Astrocyte of the hippocampus (primary cell): ENCODE data around the gene FOSL2.

Experiments
- DNase-seq: peaks from one replicate; pipeline ENCODE4 v3.0.0; 2011; ENCODE audit warnings: low read depth, low spot score

Gene FOSL2

GRCh38 chr2:28430788-28431418, 38.2 kb downstream of the FOSL2 start:
- DNase-seq = no peak

- DNase-seq = no peak
Observed at GRCh38 chr2:28431741-28432140, 39.1 kb downstream of the FOSL2 start.

GRCh38 chr2:28432362-28432761, 39.7 kb downstream of the FOSL2 start:
- DNase-seq = no peak

GRCh38 chr2:28433215-28433614, 40.6 kb downstream of the FOSL2 start:
- DNase-seq = no peak

DNA sequence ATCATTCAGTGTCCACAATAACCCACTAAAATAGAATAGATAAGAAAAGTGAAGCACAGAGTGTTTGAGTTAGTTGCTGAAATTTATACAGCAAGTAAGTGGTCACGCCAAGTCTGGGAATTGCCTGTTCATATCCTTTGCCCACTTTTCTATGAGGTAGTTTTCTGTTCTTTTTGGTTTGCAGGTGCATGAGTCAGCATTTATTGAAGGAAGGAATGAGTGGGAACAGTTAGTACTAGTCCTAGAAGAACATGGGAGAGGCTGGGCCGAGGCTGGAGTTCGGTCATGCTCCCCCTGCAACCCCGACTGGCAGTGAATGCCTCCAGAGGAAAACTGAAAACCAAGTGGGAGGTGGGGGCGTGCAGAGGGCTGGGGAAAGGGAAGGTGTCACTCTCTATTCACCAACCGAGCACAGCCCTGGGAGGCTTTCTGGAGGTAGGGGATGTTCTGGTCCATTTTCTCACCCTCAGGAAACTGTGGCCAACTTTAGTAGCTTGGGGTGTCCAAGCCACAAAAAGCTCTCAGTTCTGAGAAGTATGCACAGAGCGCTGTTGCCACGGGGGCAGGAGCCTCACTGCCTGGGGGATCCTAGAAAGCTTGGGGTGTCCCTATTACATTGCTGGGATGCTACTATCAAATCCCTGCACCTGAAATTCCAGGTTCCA, 41.4 kb downstream of the FOSL2 start:
- no peak for DNase-seq

DNA sequence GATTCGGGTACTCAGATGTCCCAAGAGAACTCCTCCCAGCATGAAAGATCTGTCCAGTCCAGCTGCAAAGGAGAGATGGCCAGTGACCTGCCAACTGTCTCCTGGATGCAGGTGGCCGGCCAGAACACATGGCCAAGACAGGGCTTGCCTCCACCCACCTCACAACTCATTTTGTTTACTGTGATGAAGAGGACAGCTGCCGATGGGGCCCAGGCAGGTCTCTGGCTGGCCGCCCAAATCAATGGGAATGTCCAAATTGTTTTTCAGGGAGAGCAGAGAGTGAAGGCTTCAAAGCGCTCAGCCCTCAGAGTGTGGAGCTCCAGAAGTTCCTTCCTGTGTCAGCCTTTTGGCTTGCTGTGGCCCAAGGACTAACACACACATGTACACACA, 41.9 kb downstream of the FOSL2 start:
- no peak for DNase-seq

- DNase-seq = no peak
Observed at GRCh38 chr2:28435241-28435640, 42.6 kb downstream of the FOSL2 start.

DNA sequence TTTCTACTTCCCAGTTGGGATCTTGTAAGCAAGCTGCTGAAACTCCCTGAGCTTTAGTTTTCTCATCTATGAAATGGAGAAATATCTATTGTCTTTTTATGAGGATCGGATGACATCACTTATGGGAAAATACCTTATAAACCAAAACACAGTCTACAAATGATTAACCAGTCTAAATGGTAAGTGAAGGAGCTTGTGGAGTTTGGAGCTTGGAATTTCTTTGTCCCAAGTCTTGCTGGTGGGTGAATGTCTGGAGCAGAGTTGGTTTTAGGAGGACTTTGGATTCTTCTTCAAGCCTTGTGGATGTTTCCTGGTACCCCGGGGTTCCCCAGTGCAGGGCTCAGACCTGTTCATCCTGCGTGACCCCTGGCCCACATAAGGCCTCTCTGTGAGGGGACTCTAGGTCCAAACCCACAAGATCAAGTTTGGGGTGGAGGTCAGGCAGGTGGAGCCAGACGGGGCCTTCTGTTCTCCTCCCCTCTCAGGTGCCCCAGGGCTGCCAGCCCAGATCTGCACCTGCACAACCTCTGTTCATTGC, 43.2 kb downstream of the FOSL2 start:
- no peak for DNase-seq

- no peak for DNase-seq
Observed at GRCh38 chr2:28436525-28437051, 43.9 kb downstream of the FOSL2 start.

DNA sequence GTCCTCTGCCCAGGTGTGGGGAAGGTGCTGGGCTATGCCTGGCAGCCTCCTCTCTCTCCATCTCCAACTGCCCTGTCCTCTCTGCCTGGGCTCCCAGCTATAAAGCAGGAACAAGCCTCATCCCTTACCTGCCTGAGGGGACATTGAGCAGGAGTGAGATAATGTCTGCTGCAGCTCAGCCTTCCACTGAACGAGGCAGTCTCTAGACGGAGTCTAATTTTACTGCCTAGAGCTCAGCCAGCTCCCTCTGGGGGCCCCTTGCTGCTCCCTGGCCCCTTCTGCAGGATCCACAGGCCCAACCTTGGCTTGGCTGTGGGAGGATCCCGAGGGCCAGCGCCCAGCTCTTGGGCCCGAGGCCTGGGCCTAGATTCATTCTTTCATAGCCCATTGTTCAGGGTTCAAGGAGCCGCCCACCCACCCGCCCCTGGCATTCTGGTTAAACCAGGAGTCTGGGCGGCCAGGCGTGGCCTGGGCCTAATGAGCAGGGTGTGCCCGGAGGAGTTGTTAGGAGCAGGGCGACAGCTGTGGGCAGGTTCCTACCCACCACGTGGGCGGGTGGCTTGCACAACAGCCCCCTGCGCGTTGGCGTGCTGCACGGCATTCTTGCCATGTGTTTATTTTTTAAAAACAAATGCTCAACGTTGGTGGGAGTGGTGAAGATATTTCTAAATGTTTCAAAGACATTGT, 44.6 kb downstream of the FOSL2 start:
- DNase-seq = no peak

- DNase-seq = no peak
Observed at GRCh38 chr2:28437918-28438317, 45.3 kb downstream of the FOSL2 start.

- DNase-seq = no peak
Observed at GRCh38 chr2:28438532-28439063, 45.9 kb downstream of the FOSL2 start.

DNA sequence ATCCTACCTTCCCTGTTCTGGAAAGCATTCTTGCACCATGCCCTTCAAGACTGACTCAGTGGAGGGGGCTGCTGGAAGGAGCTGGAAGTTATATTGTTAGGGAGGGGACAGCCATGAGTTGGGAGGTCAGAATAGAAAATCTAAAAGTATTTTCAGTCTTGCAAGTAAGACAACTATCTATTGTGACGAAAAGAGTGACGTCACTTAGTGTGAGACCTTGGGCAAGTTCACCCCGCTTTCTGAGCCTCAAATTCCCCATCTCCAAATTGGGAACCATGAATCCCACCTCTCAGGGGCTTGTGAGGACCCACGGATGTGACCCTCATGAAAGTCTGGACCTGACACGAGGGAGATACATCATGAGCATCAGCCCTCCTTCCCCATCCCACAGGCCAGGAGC, 46.5 kb downstream of the FOSL2 start:
- no peak for DNase-seq

GRCh38 chr2:28439763-28440162, 47.1 kb downstream of the FOSL2 start:
- DNase-seq = no peak

- no peak for DNase-seq
Observed at GRCh38 chr2:28442328-28442727, 49.7 kb downstream of the FOSL2 start.

DNA sequence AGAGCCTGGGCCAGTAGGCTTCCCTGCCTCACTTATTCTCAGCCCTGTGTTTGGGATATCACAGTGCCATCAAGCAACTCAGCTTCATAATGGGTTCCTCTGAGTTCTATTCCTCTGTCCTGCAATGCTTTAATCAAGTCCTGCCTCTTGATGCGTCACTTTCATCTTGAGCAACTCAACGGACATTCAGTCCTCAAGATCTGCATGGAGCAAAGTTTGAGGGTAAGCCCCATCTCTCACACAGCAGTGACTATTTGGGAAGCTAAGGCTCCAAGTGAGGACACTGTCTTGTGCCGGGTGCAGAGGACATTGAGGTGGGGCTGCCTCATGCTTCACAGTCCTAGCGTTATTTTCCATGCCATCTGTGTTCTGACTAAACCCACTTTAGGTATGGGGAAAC, 52.3 kb downstream of the FOSL2 start:
- DNase-seq = no peak

GRCh38 chr2:28445448-28446258, 53.0 kb downstream of the FOSL2 start:
- DNase-seq = peak; percentile 91

- DNase-seq = no peak
Observed at GRCh38 chr2:28446531-28446930, 53.9 kb downstream of the FOSL2 start.

GRCh38 chr2:28447086-28447485, 54.4 kb downstream of the FOSL2 start:
- DNase-seq = no peak

DNA sequence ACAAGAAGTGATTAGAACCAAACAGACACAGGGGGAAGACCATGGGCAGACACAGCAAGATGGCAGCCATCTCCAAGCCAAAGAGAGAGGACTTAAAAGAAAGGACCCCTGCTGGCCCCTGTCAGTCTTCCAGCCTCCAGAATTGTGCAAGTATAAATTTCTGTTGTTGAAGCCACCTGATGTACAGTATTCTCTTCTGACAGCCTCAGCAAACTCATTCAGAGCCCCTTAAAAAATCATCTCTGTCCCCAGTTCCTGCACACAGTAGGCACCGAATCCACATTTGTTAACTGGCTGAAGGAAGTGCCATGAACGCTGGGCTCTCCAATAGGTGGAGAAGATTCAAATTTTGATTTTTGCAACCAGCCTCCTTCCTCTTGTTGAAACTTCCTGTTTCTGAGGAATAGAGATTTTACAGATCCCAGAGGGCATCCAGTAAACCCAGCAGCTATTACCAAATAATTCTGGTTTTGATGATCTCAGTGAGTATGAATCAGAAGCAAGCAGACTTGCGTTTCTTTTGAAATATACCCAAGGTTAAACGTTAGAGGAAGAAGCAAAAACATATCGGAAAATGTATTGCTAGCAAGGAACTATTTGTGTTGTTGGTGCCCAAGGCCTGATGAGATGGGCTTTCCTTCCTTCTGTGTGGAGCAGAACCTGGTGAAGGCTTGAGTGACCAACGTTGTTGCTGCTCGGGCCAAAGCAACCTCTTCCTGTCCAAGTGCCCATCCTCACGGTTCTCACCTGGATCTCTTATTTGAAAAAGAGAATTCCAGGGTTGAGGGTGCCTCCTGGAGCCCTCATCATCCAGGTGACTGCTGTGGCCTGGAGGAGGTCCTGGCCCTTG, 55.5 kb downstream of the FOSL2 start:
- DNase-seq = no peak

DNA sequence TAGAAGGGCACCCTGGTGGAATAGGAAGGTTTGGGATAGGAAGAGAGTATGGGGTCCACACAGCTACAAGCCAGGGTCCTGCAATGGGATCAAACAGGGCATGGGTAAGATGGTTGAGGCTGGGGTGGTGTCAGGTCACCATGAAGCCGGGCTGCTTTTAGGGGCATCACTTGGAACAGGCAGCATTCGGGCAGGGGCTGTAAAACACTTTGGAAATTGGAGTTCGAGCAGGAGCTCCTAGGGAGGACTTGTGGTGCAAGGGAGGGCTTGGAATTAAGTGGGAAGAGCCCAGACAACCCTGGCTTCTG, 56.1 kb downstream of the FOSL2 start:
- DNase-seq = no peak
